Keratinocyte (primary cell): ENCODE data around the gene FURIN. TPM values are rescaled to one million over a fixed set of nuclear protein-coding genes. Genes with fewer than 3 reads are reported as not detected.
A peak's percentile ranks its signal among the peaks of the same experiment; 100 is the strongest.

Source experiments
- DNase-seq: peaks from one replicate; pipeline ENCODE4 v3.0.0-alpha.2; 2011; ENCODE audit warnings: low read depth, missing footprints, low spot score
- FAIRE-seq: peaks from 2 replicates; lab custom pipeline; 2011; peaks lifted over from hg19 to GRCh38; lab: Jason Lieb, UNC
- H2AFZ ChIP-seq: 2 replicates; pipeline ENCODE4 v1.6.0; 2012; ENCODE audit warnings: low read length, control low read depth, inconsistent platforms; ENCODE audit not compliant: control insufficient read depth
- H3K27ac ChIP-seq: 2 replicates; pipeline ENCODE4 v1.5.1; 2011; ENCODE audit warnings: low read length; ENCODE audit not compliant: control insufficient read depth, insufficient read depth
- H3K27me3 ChIP-seq: 3 replicates; pipeline ENCODE4 v1.6.0; 2011; ENCODE audit warnings: low read length; ENCODE audit not compliant: control insufficient read depth, insufficient read depth; ENCODE audit errors: extremely low read depth
- H3K36me3 ChIP-seq, 2 experiments: 2 replicates in 1 of 2; 3 replicates in 1 of 2; pipeline ENCODE4 v1.5.1; 2011; ENCODE audit warnings: low read length in 2 of 2, mild to moderate bottlenecking in 1 of 2; ENCODE audit not compliant: control insufficient read depth in 2 of 2, insufficient read depth in 2 of 2; ENCODE audit errors: extremely low read depth in 1 of 2
- H3K4me1 ChIP-seq: 3 replicates; pipeline ENCODE4 v1.5.1; 2011; ENCODE audit warnings: low read length; ENCODE audit not compliant: control insufficient read depth, insufficient read depth; ENCODE audit errors: extremely low read depth
- H3K4me2 ChIP-seq: 3 replicates; pipeline ENCODE4 v1.6.0; 2011; ENCODE audit warnings: low read depth, low read length; ENCODE audit not compliant: control insufficient read depth, insufficient read depth; ENCODE audit errors: extremely low read depth
- H3K4me3 ChIP-seq, 3 experiments: fragments of 200-600 bp in 1 of 3; sonication (generic) in 1 of 3; 2 replicates in 2 of 3; 3 replicates in 1 of 3; pipeline ENCODE4 v1.5.1; 2011 to 2016; ENCODE audit warnings: low read length in 3 of 3, mild to moderate bottlenecking in 3 of 3, control low read depth in 2 of 3, inconsistent platforms in 1 of 3, low read depth in 1 of 3, mixed read lengths in 1 of 3, mixed run types in 1 of 3, moderate library complexity in 1 of 3; ENCODE audit not compliant: control insufficient read depth in 2 of 3, insufficient read depth in 2 of 3; ENCODE audit errors: extremely low read depth in 1 of 3
- H3K79me2 ChIP-seq: 2 replicates; pipeline ENCODE4 v1.6.0; 2012; ENCODE audit warnings: low read length; ENCODE audit not compliant: control insufficient read depth, insufficient read depth
- H3K9ac ChIP-seq: 3 replicates; pipeline ENCODE4 v1.6.0; 2011; ENCODE audit warnings: low read length; ENCODE audit not compliant: control insufficient read depth, insufficient read depth; ENCODE audit errors: extremely low read depth
- H3K9me1 ChIP-seq: 3 replicates; pipeline ENCODE4 v1.6.0; 2011; ENCODE audit warnings: low read length; ENCODE audit not compliant: control insufficient read depth, insufficient read depth; ENCODE audit errors: extremely low read depth
- H3K9me3 ChIP-seq: 2 replicates; pipeline ENCODE4 v1.5.1; 2012; ENCODE audit warnings: low read depth, low read length; ENCODE audit not compliant: control insufficient read depth
- H4K20me1 ChIP-seq: 3 replicates; pipeline ENCODE4 v1.6.0; 2011; ENCODE audit warnings: low read length; ENCODE audit not compliant: control insufficient read depth, insufficient read depth; ENCODE audit errors: extremely low read depth
- EZH2 ChIP-seq: IDR thresholded peaks from one replicate; pipeline ENCODE4 v1.6.1; 2012; ENCODE audit warnings: inconsistent platforms, mild to moderate bottlenecking, low read length, moderate library complexity
- dilution Hi-C: fragments of 300-500 bp; cut with MboI; formaldehyde crosslinking; loops from one replicate; pipeline ENCODE4 v1.7.0; 2020; ENCODE audit warnings: low sequenced_read_pairs; ENCODE audit not compliant: extremely low pct_ligation_motif_present
- polyA plus RNA-seq, 5 experiments: library from polyadenylated mRNA; depleted of rRNA in 3 of 5; stranded (reverse) in 3 of 5; stranded (forward) in 1 of 5; unstranded in 1 of 5; fragments of >200 nt; gene quantifications; 1 replicate in 1 of 5; 2 replicates in 3 of 5; 3 replicates in 1 of 5; pipeline versions ENCODE4 v1.2.1 to v1.2.3, GENCODE V29; 2011 to 2012; ENCODE audit warnings: missing spikeins in 2 of 5, low read depth in 1 of 5, low replicate concordance in 1 of 5
- TF ChIP-seq, protein P1 (sequence below), 3 experiments: IDR thresholded peaks in 1 of 3; conservative IDR thresholded peaks in 1 of 3; optimal IDR thresholded peaks in 1 of 3; 2 replicates in 2 of 3; 3 replicates in 1 of 3; pipeline versions ENCODE3 to v1.5.1; 2011; ENCODE audit warnings: low read length in 3 of 3, mild to moderate bottlenecking in 3 of 3, moderate library complexity in 2 of 3, control low read depth in 1 of 3, inconsistent platforms in 1 of 3; ENCODE audit not compliant: insufficient read depth in 2 of 3; ENCODE audit errors: extremely low read depth in 1 of 3

Gene FURIN
- polyA plus RNA-seq, 1 donor (not counting 4 experiments of a cell fraction or from before 2014, with no cell fraction given) = 22.8 TPM

GRCh38 chr15:90871716-90872485, 3.5 kb downstream of the FURIN start:
- Histone ChIP-seq H4K20me1 (no peaks in the 10 kb centered on the region), H3K4me3 (peak overlapping the region; percentile 61 to 77 (median 74)), H3K4me2 (peak overlapping the region; percentile 88), H2AFZ (no peak overlapping the region), H3K9ac (peak overlapping the region; percentile 88), H3K9me3 (no peaks in the 10 kb centered on the region), H3K4me1 (peaks cover 49% of the 10 kb centered on the region), H3K27me3 (no peaks in the 10 kb centered on the region), H3K79me2 (peaks cover 52% of the 10 kb centered on the region), H3K27ac (peak overlapping the region; percentile 92), H3K9me1 (peaks cover 5% of the 10 kb centered on the region), H3K36me3 (peaks cover 4 to 11% of the 10 kb centered on the region in 2 experiments)
- DNase-seq (no peak), FAIRE-seq (no peak)
- dilution Hi-C loops = no loop called here
- TF ChIP-seq, protein P1, sequence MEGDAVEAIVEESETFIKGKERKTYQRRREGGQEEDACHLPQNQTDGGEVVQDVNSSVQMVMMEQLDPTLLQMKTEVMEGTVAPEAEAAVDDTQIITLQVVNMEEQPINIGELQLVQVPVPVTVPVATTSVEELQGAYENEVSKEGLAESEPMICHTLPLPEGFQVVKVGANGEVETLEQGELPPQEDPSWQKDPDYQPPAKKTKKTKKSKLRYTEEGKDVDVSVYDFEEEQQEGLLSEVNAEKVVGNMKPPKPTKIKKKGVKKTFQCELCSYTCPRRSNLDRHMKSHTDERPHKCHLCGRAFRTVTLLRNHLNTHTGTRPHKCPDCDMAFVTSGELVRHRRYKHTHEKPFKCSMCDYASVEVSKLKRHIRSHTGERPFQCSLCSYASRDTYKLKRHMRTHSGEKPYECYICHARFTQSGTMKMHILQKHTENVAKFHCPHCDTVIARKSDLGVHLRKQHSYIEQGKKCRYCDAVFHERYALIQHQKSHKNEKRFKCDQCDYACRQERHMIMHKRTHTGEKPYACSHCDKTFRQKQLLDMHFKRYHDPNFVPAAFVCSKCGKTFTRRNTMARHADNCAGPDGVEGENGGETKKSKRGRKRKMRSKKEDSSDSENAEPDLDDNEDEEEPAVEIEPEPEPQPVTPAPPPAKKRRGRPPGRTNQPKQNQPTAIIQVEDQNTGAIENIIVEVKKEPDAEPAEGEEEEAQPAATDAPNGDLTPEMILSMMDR (optimal IDR thresholded peaks at IDR 0.05 in 1 of 3, IDR thresholded peaks at IDR 0.05 in 1 of 3, conservative IDR thresholded peaks at IDR 0.05 in 1 of 3; ENCODE audit: extremely low read depth in 1 of 3, insufficient read depth in 2 of 3, low read length in 3 of 3) = no peak

- H4K20me1 ChIP-seq = no peaks in the 10 kb centered on the region
- peak overlapping the region; percentile 71 for H2AFZ ChIP-seq
- peak overlapping the region; percentile 88 for H3K4me2 ChIP-seq
- H3K9me3 ChIP-seq = no peaks in the 10 kb centered on the region
- peak overlapping the region; percentile 61 to 77 (median 74) for H3K4me3 ChIP-seq
- H3K27me3 ChIP-seq = no peaks in the 10 kb centered on the region
- H3K9me1 ChIP-seq = peaks cover 5% of the 10 kb centered on the region
- H3K4me1 ChIP-seq = peaks cover 49% of the 10 kb centered on the region
- TF ChIP-seq, protein P1 (optimal IDR thresholded peaks at IDR 0.05 in 1 of 3, IDR thresholded peaks at IDR 0.05 in 1 of 3, conservative IDR thresholded peaks at IDR 0.05 in 1 of 3; ENCODE audit: extremely low read depth in 1 of 3, insufficient read depth in 2 of 3, low read length in 3 of 3) = no peak
- no peak for TF ChIP-seq EZH2
- dilution Hi-C loops = no loop called here
- no peak for DNase-seq
- H3K79me2 ChIP-seq = peaks cover 52% of the 10 kb centered on the region
- peak; percentile 65 for FAIRE-seq
- H3K9ac ChIP-seq = peak overlapping the region; percentile 88
- H3K36me3 ChIP-seq = peaks cover 6 to 17% of the 10 kb centered on the region in 2 experiments
- peak overlapping the region; percentile 92 for H3K27ac ChIP-seq
Observed at GRCh38 chr15:90872486-90873184, 4.2 kb downstream of the FURIN start.
